K562 (cell line): ENCODE measurements around the gene YOD1. TPM values are rescaled to one million over a fixed set of nuclear protein-coding genes. Genes with fewer than 3 reads are reported as not detected.

ENCODE experiments used
- BRF1 ChIP-seq: IDR thresholded peaks from 3 replicates; pipeline ENCODE4 v1.6.1; 2011; ENCODE audit warnings: borderline replicate concordance, mild to moderate bottlenecking; ENCODE audit not compliant: insufficient read length; ENCODE audit errors: extremely low read depth
- LEF1 ChIP-seq: fragments of 450-650 bp; IDR thresholded peaks from 2 replicates; pipeline ENCODE4 v1.6.1; 2016; ENCODE audit warnings: mild to moderate bottlenecking
- SMAD3 ChIP-seq: fragments of 450-650 bp; formaldehyde crosslinking; conservative IDR thresholded peaks from 2 replicates; pipeline ENCODE4 v1.4.0; 2020; ENCODE audit warnings: mild to moderate bottlenecking
- polyA plus RNA-seq, 8 experiments: library from polyadenylated mRNA; depleted of rRNA in 4 of 8; stranded (reverse) in 5 of 8; unstranded in 3 of 8; fragments of >200 nt; fragmentation: Nextera tagmentation in 2 of 8; fragmentation: Illumina TruSeq in 1 of 8; extraction: Ambion mirVana in 2 of 8; extraction: Trizol in 1 of 8; gene quantifications; 2 replicates each; pipeline versions ENCODE4 v1.2.1 to v1.2.3, GENCODE V29; 2011 to 2014; ENCODE audit warnings: inconsistent platforms in 1 of 8, missing spikeins in 1 of 8
- total RNA-seq, 7 experiments: library from RNA; depleted of rRNA in 6 of 7; stranded (reverse); fragments of >200 nt in 6 of 7; fragmentation: Illumina TruSeq in 2 of 7; extraction: Trizol in 2 of 7; gene quantifications; 2 replicates each; pipeline versions ENCODE4 v1.2.1 to v1.2.3, GENCODE V29; 2011 to 2021; ENCODE audit warnings: low replicate concordance in 1 of 7
- TF ChIP-seq, protein P1 (sequence below), 2 experiments: fragments of 450-650 bp; formaldehyde crosslinking in 1 of 2; IDR thresholded peaks; 2 replicates each; pipeline versions ENCODE4 v1.4.0 to v1.6.1; 2014 to 2020; ENCODE audit warnings: mild to moderate bottlenecking in 2 of 2, borderline replicate concordance in 1 of 2, low read depth in 1 of 2
- TF ChIP-seq, protein P2 (sequence below): fragments of 450-650 bp; IDR thresholded peaks from 2 replicates; pipeline ENCODE4 v1.6.1; 2016
- TF ChIP-seq, protein P3 (sequence below), 2 experiments: fragments of 450-650 bp in 1 of 2; sonication (generic) in 1 of 2; formaldehyde crosslinking in 1 of 2; IDR thresholded peaks; 2 replicates each; pipeline versions ENCODE4 v1.7.1 to v1.9.0; 2016 to 2022; ENCODE audit warnings: inconsistent platforms in 1 of 2, mild to moderate bottlenecking in 1 of 2, missing genetic modification reagents in 1 of 2

The YOD1 gene
- total and polyA plus RNA-seq, 9 of the 15 experiments (the other 6 are each of a cell fraction or from before 2014, with no cell fraction given): 18.2 to 78.1 (median 46.9) TPM

DNA sequence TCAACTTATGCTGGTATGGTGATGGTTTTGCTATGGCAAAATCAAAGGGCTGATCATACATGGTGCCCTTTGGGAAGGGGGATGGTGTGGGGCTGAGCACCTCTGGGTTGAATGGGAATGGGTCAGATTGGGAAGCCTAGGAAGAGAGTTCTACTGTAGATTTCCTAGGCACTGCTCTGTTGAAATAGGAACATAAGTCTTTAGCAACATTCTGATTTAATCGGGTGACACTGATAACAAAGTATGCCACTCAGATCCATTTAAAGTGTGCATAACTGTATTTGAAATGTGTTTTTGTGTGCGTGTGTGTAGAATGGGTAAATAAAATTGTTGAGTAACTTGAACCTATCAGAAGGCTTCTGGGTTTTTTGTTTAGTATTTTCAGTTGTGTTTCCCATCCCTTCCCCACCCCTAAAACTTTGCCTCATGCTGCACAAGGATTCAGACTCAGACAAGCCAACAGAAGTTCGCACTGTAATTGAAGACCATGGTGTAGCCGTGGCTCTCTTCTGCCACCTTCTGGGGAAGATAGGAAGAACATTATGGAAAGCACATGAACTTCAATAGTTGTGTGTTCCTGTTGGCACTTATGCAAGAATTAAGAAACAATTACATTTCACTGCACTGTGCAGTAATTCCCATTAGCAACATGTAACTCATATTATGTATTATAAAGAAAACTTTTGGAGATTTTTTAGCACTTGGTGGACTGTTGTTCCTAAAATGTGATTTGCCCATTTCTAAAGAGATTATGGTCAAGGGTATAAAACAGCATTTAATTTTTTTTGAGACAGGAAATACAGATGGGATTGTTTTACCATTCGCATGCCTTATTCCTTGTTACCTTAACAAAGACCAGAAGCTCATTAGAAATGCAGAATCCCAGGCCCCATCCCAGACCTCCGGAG is 26.7 kb upstream of the YOD1 start (continued):
- TF ChIP-seq, protein P1, sequence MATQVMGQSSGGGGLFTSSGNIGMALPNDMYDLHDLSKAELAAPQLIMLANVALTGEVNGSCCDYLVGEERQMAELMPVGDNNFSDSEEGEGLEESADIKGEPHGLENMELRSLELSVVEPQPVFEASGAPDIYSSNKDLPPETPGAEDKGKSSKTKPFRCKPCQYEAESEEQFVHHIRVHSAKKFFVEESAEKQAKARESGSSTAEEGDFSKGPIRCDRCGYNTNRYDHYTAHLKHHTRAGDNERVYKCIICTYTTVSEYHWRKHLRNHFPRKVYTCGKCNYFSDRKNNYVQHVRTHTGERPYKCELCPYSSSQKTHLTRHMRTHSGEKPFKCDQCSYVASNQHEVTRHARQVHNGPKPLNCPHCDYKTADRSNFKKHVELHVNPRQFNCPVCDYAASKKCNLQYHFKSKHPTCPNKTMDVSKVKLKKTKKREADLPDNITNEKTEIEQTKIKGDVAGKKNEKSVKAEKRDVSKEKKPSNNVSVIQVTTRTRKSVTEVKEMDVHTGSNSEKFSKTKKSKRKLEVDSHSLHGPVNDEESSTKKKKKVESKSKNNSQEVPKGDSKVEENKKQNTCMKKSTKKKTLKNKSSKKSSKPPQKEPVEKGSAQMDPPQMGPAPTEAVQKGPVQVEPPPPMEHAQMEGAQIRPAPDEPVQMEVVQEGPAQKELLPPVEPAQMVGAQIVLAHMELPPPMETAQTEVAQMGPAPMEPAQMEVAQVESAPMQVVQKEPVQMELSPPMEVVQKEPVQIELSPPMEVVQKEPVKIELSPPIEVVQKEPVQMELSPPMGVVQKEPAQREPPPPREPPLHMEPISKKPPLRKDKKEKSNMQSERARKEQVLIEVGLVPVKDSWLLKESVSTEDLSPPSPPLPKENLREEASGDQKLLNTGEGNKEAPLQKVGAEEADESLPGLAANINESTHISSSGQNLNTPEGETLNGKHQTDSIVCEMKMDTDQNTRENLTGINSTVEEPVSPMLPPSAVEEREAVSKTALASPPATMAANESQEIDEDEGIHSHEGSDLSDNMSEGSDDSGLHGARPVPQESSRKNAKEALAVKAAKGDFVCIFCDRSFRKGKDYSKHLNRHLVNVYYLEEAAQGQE (IDR thresholded peaks at IDR 0.05; ENCODE audit: borderline replicate concordance): peak; percentile 91
- TF ChIP-seq, protein P1 (CRISPR knock-in tag; IDR thresholded peaks at IDR 0.05; ENCODE audit: low read depth): no peak
- TF ChIP-seq, protein P2, sequence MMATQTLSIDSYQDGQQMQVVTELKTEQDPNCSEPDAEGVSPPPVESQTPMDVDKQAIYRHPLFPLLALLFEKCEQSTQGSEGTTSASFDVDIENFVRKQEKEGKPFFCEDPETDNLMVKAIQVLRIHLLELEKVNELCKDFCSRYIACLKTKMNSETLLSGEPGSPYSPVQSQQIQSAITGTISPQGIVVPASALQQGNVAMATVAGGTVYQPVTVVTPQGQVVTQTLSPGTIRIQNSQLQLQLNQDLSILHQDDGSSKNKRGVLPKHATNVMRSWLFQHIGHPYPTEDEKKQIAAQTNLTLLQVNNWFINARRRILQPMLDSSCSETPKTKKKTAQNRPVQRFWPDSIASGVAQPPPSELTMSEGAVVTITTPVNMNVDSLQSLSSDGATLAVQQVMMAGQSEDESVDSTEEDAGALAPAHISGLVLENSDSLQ: 0 out of 2 replicates have a peak, but pooled peaks have one; percentile 24
- TF ChIP-seq, protein P3, sequence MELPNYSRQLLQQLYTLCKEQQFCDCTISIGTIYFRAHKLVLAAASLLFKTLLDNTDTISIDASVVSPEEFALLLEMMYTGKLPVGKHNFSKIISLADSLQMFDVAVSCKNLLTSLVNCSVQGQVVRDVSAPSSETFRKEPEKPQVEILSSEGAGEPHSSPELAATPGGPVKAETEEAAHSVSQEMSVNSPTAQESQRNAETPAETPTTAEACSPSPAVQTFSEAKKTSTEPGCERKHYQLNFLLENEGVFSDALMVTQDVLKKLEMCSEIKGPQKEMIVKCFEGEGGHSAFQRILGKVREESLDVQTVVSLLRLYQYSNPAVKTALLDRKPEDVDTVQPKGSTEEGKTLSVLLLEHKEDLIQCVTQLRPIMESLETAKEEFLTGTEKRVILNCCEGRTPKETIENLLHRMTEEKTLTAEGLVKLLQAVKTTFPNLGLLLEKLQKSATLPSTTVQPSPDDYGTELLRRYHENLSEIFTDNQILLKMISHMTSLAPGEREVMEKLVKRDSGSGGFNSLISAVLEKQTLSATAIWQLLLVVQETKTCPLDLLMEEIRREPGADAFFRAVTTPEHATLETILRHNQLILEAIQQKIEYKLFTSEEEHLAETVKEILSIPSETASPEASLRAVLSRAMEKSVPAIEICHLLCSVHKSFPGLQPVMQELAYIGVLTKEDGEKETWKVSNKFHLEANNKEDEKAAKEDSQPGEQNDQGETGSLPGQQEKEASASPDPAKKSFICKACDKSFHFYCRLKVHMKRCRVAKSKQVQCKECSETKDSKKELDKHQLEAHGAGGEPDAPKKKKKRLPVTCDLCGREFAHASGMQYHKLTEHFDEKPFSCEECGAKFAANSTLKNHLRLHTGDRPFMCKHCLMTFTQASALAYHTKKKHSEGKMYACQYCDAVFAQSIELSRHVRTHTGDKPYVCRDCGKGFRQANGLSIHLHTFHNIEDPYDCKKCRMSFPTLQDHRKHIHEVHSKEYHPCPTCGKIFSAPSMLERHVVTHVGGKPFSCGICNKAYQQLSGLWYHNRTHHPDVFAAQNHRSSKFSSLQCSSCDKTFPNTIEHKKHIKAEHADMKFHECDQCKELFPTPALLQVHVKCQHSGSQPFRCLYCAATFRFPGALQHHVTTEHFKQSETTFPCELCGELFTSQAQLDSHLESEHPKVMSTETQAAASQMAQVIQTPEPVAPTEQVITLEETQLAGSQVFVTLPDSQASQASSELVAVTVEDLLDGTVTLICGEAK (IDR thresholded peaks at IDR 0.05): 0 out of 2 replicates have a peak, but pooled peaks have one; percentile 15
- TF ChIP-seq, protein P3 (CRISPR knock-in tag; IDR thresholded peaks at IDR 0.05): no peak
- TF ChIP-seq BRF1 (no peak), SMAD3 (CRISPR knock-in tag) (0 out of 2 replicates have a peak, but pooled peaks have one; percentile 33), LEF1 (no peak)
